Thoracic aorta (tissue), 2 donors: ENCODE measurements around the gene ZC3H12D. TPM values are rescaled to one million over a fixed set of nuclear protein-coding genes. Genes with fewer than 3 reads are reported as not detected.

Experiments
- ATAC-seq: fragments of 150-250 bp; one replicate; pipeline ENCODE4 v1.8.0; 2017; ENCODE audit warnings: low read depth; ENCODE audit not compliant: insufficient number of reproducible peaks, low FRiP score
- DNase-seq: peaks from one replicate; pipeline ENCODE4 v3.0.0-alpha.2; 2020; ENCODE audit warnings: low spot score
- H3K27ac ChIP-seq, 2 donors: fragments of 200-600 bp; sonication (generic); 1 replicate in 1 of 2; 2 replicates in 1 of 2; pipeline ENCODE4 v1.5.1; 2016; ENCODE audit warnings: mild to moderate bottlenecking in 2 of 2, moderate library complexity in 2 of 2
- H3K27me3 ChIP-seq: fragments of 200-600 bp; sonication (generic); replicated peaks from 2 replicates; pipeline ENCODE4 v1.6.0; 2016; ENCODE audit warnings: mild to moderate bottlenecking; ENCODE audit not compliant: insufficient read depth
- H3K36me3 ChIP-seq: fragments of 200-600 bp; sonication (generic); one replicate; pipeline ENCODE4 v1.5.1; 2016
- H3K4me1 ChIP-seq, 2 donors: fragments of 200-600 bp; sonication (generic); 1 replicate in 1 of 2; 2 replicates in 1 of 2; pipeline versions ENCODE4 v1.5.1 to v1.6.0; 2016; ENCODE audit warnings: low read depth in 2 of 2, mild to moderate bottlenecking in 1 of 2; ENCODE audit not compliant: control insufficient read depth in 1 of 2
- H3K4me3 ChIP-seq: fragments of 200-600 bp; sonication (generic); 2 replicates; pipeline ENCODE4 v1.5.1; 2016; ENCODE audit warnings: mild to moderate bottlenecking
- H3K9me3 ChIP-seq: fragments of 200-600 bp; sonication (generic); 2 replicates; pipeline ENCODE4 v1.5.1; 2016
- total RNA-seq, 2 donors: library from RNA; depleted of rRNA; stranded (reverse); fragments of >200 nt; gene quantifications; one replicate each; pipeline versions ENCODE4 v1.1.0 to v1.2.3, GENCODE V29; 2016
- TF ChIP-seq, protein P1 (sequence below): fragments of 200-600 bp; sonication (generic); IDR thresholded peaks from one replicate; pipeline ENCODE4 v1.5.1; 2019; ENCODE audit warnings: antibody characterized with exemption

ZC3H12D gene
- total RNA-seq, 2 donors from 2014 or later: 1.9 to 3.8 TPM

DNA sequence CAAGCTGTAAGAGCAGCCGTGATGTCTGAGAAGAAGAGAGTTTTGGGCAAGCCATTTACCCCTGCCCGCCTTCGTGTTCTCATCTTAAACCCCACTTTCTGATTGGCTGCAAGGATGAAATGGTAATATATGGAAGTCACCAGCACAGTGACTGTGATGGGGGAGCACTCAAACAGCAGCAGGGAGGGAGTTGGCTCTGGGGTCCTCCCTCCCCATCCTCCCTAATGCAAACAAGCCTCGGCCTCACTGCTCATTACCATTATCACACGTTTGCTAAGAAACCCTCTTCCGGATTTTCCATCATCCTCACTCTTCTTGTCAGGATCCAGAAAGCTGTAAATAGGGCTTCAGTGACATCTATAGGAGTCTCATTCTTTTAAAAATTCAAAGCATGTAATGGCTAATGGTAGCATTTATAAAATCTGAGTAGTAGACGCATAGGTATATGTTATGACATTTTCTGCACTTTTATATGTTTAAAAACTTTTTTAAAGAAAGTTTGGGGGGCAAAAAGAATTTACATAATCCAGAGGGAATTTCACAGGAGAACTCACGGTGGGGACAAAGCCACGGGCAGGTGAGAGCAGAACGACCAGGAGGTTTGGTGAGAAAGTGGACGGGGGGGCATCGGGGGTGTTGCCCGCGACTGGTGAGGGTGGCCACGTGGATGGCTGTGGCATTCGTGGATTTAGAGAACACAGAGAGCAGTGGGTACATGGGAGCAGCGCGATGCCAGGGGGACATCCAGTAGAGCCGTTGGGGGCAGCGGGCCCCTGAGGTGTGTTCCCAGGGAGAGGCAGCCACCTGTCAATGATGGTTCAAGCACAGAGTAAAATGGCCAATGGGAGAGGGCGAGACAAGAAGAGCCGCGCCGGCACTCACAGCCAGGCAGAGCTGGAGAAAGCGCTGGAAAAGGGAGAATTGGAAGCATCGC, 55.1 kb downstream of the ZC3H12D start:
- no peak overlapping the region for H3K4me3 ChIP-seq
- DNase-seq (no peak), ATAC-seq (no peak)

DNA sequence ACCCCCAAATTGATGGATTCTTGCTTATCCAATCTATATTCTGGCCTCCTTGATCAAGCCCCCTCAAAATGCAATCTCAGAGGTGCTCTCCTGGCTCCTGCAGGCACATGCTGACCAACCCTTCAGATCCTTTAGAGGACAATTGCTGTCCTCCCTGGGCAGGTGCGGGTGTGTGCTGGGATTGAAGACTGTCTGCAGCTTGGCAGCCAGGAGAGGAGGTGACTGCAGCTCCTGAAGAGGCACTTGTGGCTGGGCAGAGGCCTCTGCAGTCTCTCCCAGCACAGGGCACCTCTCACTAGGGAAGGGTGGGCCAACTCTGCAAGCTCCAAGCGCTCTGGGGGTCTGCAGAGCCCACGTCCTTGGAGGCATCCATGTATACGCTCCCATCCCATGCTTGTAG, 56.2 kb downstream of the ZC3H12D start:
- TF ChIP-seq, protein P1, sequence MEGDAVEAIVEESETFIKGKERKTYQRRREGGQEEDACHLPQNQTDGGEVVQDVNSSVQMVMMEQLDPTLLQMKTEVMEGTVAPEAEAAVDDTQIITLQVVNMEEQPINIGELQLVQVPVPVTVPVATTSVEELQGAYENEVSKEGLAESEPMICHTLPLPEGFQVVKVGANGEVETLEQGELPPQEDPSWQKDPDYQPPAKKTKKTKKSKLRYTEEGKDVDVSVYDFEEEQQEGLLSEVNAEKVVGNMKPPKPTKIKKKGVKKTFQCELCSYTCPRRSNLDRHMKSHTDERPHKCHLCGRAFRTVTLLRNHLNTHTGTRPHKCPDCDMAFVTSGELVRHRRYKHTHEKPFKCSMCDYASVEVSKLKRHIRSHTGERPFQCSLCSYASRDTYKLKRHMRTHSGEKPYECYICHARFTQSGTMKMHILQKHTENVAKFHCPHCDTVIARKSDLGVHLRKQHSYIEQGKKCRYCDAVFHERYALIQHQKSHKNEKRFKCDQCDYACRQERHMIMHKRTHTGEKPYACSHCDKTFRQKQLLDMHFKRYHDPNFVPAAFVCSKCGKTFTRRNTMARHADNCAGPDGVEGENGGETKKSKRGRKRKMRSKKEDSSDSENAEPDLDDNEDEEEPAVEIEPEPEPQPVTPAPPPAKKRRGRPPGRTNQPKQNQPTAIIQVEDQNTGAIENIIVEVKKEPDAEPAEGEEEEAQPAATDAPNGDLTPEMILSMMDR: no peak
- Histone ChIP-seq H3K27ac (no peak overlapping the region), H3K4me3 (no peak overlapping the region), H3K27me3 (no peaks in the 10 kb centered on the region), H3K36me3 (no peaks in the 10 kb centered on the region), H3K4me1 (peaks cover 6 to 8% of the 10 kb centered on the region in 2 donors), H3K9me3 (no peaks in the 10 kb centered on the region)
- no peak for DNase-seq
- no peak for ATAC-seq

More for the DNA sequence above, 55.1 kb downstream of the ZC3H12D start:
- no peak overlapping the region for H3K27ac ChIP-seq
- no peaks in the 10 kb centered on the region for H3K36me3 ChIP-seq
- TF ChIP-seq, protein P1: no peak
- no peaks in the 10 kb centered on the region for H3K27me3 ChIP-seq
- H3K9me3 ChIP-seq: no peaks in the 10 kb centered on the region
- no peaks in the 10 kb centered on the region for H3K4me1 ChIP-seq

DNA sequence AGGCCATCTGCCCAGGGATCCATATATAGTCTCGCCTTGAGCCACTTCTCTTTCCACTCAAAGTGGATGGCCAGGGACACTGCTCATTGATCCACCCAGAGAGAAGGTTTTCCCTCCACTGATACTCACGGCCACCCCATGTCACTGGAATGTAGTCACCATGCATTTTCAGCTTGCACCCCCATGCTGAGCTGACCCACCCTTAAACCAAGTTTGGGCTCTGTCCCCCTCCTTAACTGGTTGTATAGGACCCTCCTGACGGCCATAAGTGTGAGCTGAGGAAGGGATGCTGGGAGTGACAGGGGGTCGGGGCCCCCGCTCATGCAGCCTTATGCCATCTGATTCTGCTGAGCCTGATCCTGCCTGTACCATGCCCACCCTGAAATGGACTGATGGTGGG, 59.1 kb downstream of the ZC3H12D start:
- Histone ChIP-seq H3K27ac (no peak overlapping the region), H3K36me3 (no peaks in the 10 kb centered on the region), H3K27me3 (no peaks in the 10 kb centered on the region), H3K9me3 (no peaks in the 10 kb centered on the region), H3K4me3 (no peak overlapping the region), H3K4me1 (peaks cover 6 to 11% of the 10 kb centered on the region in 2 donors)
- TF ChIP-seq, protein P1: no peak
- DNase-seq (no peak), ATAC-seq (no peak)

DNA sequence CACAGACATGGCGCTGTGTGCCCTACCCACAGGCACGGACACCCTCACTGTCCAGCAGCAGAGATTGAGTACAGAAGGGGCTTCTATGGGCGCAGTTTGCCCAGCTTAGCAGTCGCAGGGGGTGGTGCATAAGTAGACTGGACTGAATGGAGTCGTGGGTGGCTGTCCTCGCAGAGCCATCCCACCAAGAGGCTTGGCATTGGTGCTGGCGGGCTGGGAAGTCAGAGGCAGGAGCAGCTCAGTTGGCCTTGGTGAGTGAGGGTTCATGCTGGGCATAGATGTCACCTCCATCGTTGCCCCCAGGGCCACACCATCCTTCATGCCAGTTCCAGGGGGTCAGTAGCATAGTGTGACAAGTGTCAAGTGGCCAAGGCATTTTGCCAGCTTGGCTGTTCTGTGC, 59.6 kb downstream of the ZC3H12D start:
- Histone ChIP-seq H3K9me3 (no peaks in the 10 kb centered on the region), H3K36me3 (no peaks in the 10 kb centered on the region), H3K27ac (no peak overlapping the region), H3K4me3 (no peak overlapping the region), H3K27me3 (no peaks in the 10 kb centered on the region), H3K4me1 (peaks cover 6 to 11% of the 10 kb centered on the region in 2 donors)
- ATAC-seq (no peak), DNase-seq (no peak)
- TF ChIP-seq, protein P1: no peak

DNA sequence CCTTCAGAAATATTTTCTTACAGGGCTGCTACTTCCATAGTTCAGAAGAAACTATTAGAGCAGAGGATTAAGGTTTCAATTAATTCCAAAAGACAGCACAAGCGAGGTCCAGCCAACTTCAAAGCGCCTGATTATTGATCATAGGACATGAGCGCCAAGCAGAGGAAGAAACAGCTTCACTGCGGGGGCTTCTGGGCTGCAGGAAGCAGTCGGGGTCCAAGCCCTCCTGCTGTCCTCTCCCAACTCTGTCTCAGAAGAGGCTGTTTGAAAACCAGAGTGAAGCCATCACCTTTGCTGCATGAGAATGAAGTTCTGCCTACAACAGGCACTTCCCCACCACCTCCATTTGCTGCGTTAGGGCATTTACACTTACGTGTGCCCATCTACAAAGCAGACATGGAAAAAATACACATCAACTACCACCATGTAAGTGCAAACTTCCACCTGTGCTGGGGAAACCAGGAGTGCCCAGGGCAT, 60.8 kb downstream of the ZC3H12D start:
- TF ChIP-seq, protein P1: no peak
- ATAC-seq: no peak
- peaks cover 6 to 11% of the 10 kb centered on the region in 2 donors for H3K4me1 ChIP-seq
- DNase-seq: no peak
- H3K4me3 ChIP-seq: peak overlapping the region; percentile 38
- H3K27ac ChIP-seq: peak overlapping the region in 1 of 2 donors; percentile 31
- H3K36me3 ChIP-seq: no peaks in the 10 kb centered on the region
- H3K9me3 ChIP-seq: no peaks in the 10 kb centered on the region
- no peaks in the 10 kb centered on the region for H3K27me3 ChIP-seq
